ENCODE measurements around the gene MAP4K5. TPM values are rescaled to one million over a fixed set of nuclear protein-coding genes. Genes with fewer than 3 reads are reported as not detected.
A peak's percentile ranks its signal among the peaks of the same experiment; 100 is the strongest.

MAP4K5 gene
- total RNA-seq, 1 donor from 2014 or later = 12.3 TPM

- Histone ChIP-seq H3K9me3 (replicated peaks) (no peaks in the 10 kb centered on the region), H3K4me3 (peak overlapping the region; percentile 90), H3K27ac (replicated peaks) (peak overlapping the region; percentile 92), H3K4me1 (peaks cover 40% of the 10 kb centered on the region), H3K27me3 (ENCODE audit: low read depth) (no peaks in the 10 kb centered on the region), H3K36me3 (no peaks in the 10 kb centered on the region)
- TF ChIP-seq CTCF (IDR thresholded peaks at IDR 0.05; ENCODE audit: borderline replicate concordance) = no peak
- intact Hi-C loops (cut with micrococcal nuclease) = loop anchor here (2.0 kb wide), 1 partner anchor 211 kb away; no protein-coding TSS in a partner anchor
- DNase-seq = peak; percentile 42
Observed at GRCh38 chr14:50531595-50532501, 521 bp downstream of the MAP4K5 start.

DNA sequence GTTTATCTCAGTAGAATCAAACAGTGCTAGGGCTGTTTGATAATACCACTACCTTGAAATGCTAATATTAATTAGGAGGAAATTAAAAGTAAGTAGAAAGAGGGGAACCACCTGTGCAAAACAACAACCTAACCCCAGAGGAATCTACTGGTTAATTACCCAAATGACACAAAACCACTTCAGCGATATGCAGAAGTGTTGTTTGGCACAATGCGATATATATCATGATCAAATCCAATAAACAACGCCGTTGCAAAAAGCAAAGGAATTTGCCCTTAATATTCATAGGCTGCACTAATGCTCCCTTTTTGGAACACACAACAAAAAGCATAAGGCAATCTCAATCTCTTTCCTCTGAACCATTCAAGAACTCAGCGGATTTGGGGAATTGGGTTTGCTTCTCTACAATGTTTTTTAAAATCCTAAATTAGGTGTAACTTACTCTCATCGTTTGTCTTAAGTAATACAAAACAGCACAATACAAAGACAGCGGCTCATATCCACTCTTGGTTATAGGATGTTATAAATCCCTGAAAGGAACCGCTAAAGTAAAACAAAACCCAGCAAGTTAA lies 1.5 kb downstream of the MAP4K5 start:
- H3K36me3 ChIP-seq = no peaks in the 10 kb centered on the region
- no peaks in the 10 kb centered on the region for H3K9me3 ChIP-seq (replicated peaks)
- no peak for TF ChIP-seq CTCF (IDR thresholded peaks at IDR 0.05; ENCODE audit: borderline replicate concordance)
- H3K4me1 ChIP-seq = peaks cover 40% of the 10 kb centered on the region
- intact Hi-C loops (cut with micrococcal nuclease) = loop anchor here (2.0 kb wide), 1 partner anchor 210 kb away; no protein-coding TSS in a partner anchor
- no peak overlapping the region for H3K27ac ChIP-seq (replicated peaks)
- DNase-seq = no peak
- H3K27me3 ChIP-seq (ENCODE audit: low read depth) = no peaks in the 10 kb centered on the region
- H3K4me3 ChIP-seq = peak overlapping the region; percentile 90

DNA sequence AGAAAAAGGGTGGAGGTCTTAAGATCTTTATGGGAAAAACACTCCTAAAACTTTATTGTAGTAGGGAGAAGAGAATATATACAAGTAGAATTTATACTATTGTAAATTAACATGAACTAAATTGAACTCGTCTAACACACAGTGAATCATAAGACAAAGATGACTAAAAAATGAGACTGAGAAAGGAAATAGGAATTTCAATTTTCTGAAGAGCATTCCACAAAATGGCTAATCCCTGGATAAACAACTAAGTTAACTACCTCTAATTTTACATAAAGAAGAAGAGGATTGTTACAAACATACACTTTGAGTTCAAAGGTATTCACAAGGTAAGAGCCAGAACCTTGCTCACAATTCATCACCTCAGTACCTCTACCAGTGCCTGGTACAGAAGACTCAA lies 2.0 kb downstream of the MAP4K5 start:
- Histone ChIP-seq H3K4me1 (peaks cover 40% of the 10 kb centered on the region), H3K9me3 (replicated peaks) (no peaks in the 10 kb centered on the region), H3K4me3 (peak overlapping the region; percentile 90), H3K36me3 (no peaks in the 10 kb centered on the region), H3K27ac (replicated peaks) (no peak overlapping the region), H3K27me3 (ENCODE audit: low read depth) (no peaks in the 10 kb centered on the region)
- intact Hi-C loops (cut with micrococcal nuclease) = loop anchor here (2.0 kb wide), 1 partner anchor 210 kb away; no protein-coding TSS in a partner anchor
- TF ChIP-seq CTCF (IDR thresholded peaks at IDR 0.05; ENCODE audit: borderline replicate concordance) = no peak
- no peak for DNase-seq

GRCh38 chr14:50529288-50530179 lies 2.8 kb downstream of the MAP4K5 start:
- Histone ChIP-seq H3K9me3 (replicated peaks) (no peaks in the 10 kb centered on the region), H3K4me1 (peaks cover 46% of the 10 kb centered on the region), H3K36me3 (no peaks in the 10 kb centered on the region), H3K27me3 (ENCODE audit: low read depth) (no peaks in the 10 kb centered on the region), H3K4me3 (peak overlapping the region; percentile 2), H3K27ac (replicated peaks) (no peak overlapping the region)
- no peak for DNase-seq
- no peak for TF ChIP-seq CTCF (IDR thresholded peaks at IDR 0.05; ENCODE audit: borderline replicate concordance)
- intact Hi-C loops (cut with micrococcal nuclease) = loop anchor here (2.0 kb wide), 1 partner anchor 209 kb away; no protein-coding TSS in a partner anchor

- H3K36me3 ChIP-seq = no peaks in the 10 kb centered on the region
- DNase-seq = no peak
- intact Hi-C loops (cut with micrococcal nuclease) = no loop called here
- no peaks in the 10 kb centered on the region for H3K9me3 ChIP-seq (replicated peaks)
- no peak for TF ChIP-seq CTCF (IDR thresholded peaks at IDR 0.05; ENCODE audit: borderline replicate concordance)
- no peaks in the 10 kb centered on the region for H3K27me3 ChIP-seq (ENCODE audit: low read depth)
- H3K4me3 ChIP-seq = no peak overlapping the region
- peaks cover 44% of the 10 kb centered on the region for H3K4me1 ChIP-seq
- H3K27ac ChIP-seq (replicated peaks) = no peak overlapping the region
Observed at GRCh38 chr14:50528000-50528399, 4.4 kb downstream of the MAP4K5 start.

Measured in left ventricle myocardium inferior (tissue), 1 donor.